Measurements from ENCODE around the gene C14orf119. TPM values are rescaled to one million over a fixed set of nuclear protein-coding genes. Genes with fewer than 3 reads are reported as not detected.
A peak's percentile ranks its signal among the peaks of the same experiment; 100 is the strongest.

The C14orf119 gene
- total and polyA plus RNA-seq, 12 donors: 23.9 to 206 (median 51.8) TPM

- Histone ChIP-seq H3K36me3 (replicated peaks in 1 of 2) (peaks cover 0 to 73% of the 10 kb centered on the region in 2 donors), H3K27ac (no peak overlapping the region), H3K9me3 (replicated peaks in 1 of 3) (no peaks in the 10 kb centered on the region), H3K27me3 (no peaks in the 10 kb centered on the region), H3K4me1 (replicated peaks in 1 of 2) (peaks cover 7 to 45% of the 10 kb centered on the region in 2 donors), H3K4me3 (no peak overlapping the region)
- peak in 2 of 7 donors; percentile 11 to 43 for DNase-seq
- intact Hi-C loops (cut with DNase I): loop anchor here (5.0 kb wide), 2 partner anchors 36 to 46 kb away; partner anchors contain the start of gene CIROP (in 1 of the 2)
- 72 to 81% (median 75%) methylated on average over 3 of the region's 3 CpGs for WGBS, 4 donors
- TF ChIP-seq CTCF (IDR thresholded peaks at IDR 0.05): no peak
- no peak for TF ChIP-seq POLR2A (IDR thresholded peaks at IDR 0.05)
These were observed 28.9 kb upstream of the C14orf119 start for GRCh38 chr14:23066368-23066767.

- intact Hi-C loops (cut with DNase I): loop anchor here (5.0 kb wide), 2 partner anchors 35 to 45 kb away; partner anchors contain the start of gene CIROP (in 1 of the 2)
- Histone ChIP-seq H3K4me1 (replicated peaks in 1 of 2) (peaks cover 10 to 45% of the 10 kb centered on the region in 2 donors), H3K9me3 (replicated peaks in 1 of 3) (no peaks in the 10 kb centered on the region), H3K36me3 (replicated peaks in 1 of 2) (peaks cover 0 to 67% of the 10 kb centered on the region in 2 donors), H3K4me3 (no peak overlapping the region), H3K27me3 (no peaks in the 10 kb centered on the region), H3K27ac (peak overlapping the region in 1 of 5 donors; percentile 1)
- WGBS, 4 donors: 79 to 83% (median 80%) methylated on average over 22 to 23 of the region's 23 CpGs
- DNase-seq: peak in 2 of 7 donors; percentile 12 to 54
- TF ChIP-seq POLR2A (IDR thresholded peaks at IDR 0.05): no peak
- no peak for TF ChIP-seq CTCF (IDR thresholded peaks at IDR 0.05)
These were observed 28.2 kb upstream of the C14orf119 start for GRCh38 chr14:23066855-23067744.

GRCh38 chr14:23067847-23068788 is 27.2 kb upstream of the C14orf119 start:
- Histone ChIP-seq H3K4me3 (no peak overlapping the region), H3K27ac (peak overlapping the region in 2 of 5 donors; percentile 32 to 67), H3K36me3 (replicated peaks in 1 of 2) (peaks cover 0 to 63% of the 10 kb centered on the region in 2 donors), H3K9me3 (replicated peaks in 1 of 3) (no peaks in the 10 kb centered on the region), H3K27me3 (no peaks in the 10 kb centered on the region), H3K4me1 (replicated peaks in 1 of 2) (peaks cover 20 to 48% of the 10 kb centered on the region in 2 donors)
- 55 to 63% (median 60%) methylated on average over 9 to 14 of the region's 14 CpGs for WGBS, 4 donors
- TF ChIP-seq CTCF (IDR thresholded peaks at IDR 0.05) (no peak), POLR2A (IDR thresholded peaks at IDR 0.05) (no peak)
- DNase-seq: peak in 2 of 7 donors; percentile 16 to 62
- intact Hi-C loops (cut with DNase I): loop anchor here (5.0 kb wide), 2 partner anchors 34 to 44 kb away; partner anchors contain the start of gene CIROP (in 1 of the 2)

Data from adrenal gland (tissue), 12 donors.